Left hindlimb (tissue), 1 donor: ENCODE results near the gene FSTL3.

Source experiments
- DNase-seq: peaks from one replicate; pipeline ENCODE4 v3.0.0-alpha.2; 2018

The FSTL3 gene

GRCh38 chr19:645912-646778 lies 30.0 kb upstream of the FSTL3 start:
- DNase-seq: no peak

GRCh38 chr19:646779-647565 lies 29.2 kb upstream of the FSTL3 start:
- DNase-seq: no peak

DNA sequence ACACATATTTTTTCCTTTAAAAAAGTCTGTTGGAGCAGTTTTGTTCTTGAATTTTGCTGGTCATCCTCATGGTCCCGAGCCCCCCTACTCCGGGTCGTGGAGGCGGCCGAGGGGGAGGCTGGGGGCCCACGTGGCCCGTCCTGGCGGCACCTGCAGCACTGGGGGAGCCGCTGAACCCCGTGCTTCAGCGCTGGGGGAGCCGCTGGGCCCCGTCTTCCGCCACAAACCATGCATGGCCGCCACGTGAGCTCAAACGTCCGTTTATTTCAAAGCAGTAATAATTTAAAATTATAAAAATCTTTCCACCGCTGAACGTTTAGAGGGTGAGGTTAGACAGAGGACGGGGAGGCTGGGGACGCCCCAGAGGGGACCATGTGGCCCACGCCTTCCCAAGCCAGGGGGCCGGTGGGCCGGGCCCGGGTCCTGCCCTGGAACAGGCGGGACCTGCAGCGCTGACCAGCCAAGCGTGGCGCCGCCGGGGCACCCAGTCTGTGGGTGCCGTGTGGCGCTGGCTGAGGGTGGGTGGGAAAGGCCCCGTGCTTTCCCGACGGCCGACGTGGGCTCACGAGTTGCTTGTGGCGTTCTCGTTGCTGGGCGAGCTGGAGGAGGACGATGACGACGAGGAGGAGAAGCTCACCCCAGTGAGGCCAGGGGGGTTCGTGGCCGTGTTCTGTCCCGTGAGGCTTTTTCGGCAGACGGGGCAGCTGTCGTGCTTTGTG lies 28.5 kb upstream of the FSTL3 start:
- no peak for DNase-seq

DNA sequence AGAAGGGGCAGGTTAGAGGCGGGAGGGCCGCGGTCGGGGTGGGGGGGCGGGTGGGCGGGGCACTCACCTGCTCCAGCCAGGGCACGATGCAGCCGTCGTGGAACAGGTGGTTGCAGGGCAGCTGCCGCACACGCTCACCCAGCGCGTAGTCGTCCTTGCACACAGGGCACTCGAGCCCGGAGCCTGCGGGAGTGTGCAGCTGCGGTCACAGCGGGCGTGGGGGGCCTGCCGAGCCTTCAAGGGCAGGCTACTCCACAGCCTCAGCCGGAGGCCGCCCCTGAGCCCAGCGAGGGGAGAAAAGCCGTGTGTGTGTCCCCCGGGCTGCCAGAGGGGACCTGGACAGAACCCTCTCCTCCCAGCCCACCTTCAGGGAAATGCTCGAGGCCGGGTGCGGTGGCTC lies 27.9 kb upstream of the FSTL3 start:
- DNase-seq: no peak

DNA sequence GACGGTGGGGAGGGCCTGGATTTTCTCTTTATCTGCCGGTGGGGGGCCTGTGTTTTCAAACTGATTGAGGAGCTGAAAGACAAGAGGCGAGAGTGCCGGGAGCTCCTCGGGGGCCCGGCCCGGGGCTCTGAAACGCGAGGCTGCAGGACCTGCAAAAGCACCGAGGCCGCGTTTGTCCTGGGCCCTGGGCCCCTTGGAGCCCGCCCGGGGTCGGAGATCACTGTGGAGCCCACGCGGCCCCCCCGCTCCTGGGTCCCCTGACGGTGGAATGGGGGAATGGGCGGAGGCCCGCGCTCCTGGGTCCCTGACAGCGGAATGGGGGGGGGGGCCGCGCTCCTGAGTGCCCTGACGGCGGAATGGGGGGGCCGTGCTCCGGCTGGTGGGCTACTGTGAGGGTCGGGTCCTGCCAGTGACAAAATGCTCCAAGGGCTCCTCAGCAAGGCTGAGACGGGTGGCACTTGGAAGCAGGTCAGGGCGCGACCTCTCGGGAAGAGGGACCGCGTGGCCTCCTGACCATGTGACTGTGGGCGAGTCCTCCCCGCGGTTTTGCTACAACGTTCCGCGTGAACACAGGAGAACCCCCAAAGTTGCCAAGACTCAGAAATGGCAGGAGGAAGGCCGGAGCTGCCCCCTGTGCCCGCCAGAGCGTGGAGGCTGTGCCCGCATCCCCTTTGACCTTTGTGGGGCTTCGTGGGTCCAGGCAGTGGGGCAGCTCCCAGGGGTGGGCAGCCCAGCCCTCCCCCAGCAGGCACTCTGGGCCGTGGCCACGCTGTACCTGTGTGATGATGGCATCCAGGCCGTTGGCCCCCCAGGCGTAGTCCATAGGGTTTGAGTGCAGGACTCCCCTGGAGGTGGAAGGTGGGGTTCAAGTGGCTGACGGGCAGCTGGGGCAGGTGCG lies 27.0 kb upstream of the FSTL3 start:
- DNase-seq: no peak

- DNase-seq: no peak
Measured at GRCh38 chr19:650121-650520, 26.1 kb upstream of the FSTL3 start.

GRCh38 chr19:651114-651818 lies 24.9 kb upstream of the FSTL3 start:
- DNase-seq: no peak

DNA sequence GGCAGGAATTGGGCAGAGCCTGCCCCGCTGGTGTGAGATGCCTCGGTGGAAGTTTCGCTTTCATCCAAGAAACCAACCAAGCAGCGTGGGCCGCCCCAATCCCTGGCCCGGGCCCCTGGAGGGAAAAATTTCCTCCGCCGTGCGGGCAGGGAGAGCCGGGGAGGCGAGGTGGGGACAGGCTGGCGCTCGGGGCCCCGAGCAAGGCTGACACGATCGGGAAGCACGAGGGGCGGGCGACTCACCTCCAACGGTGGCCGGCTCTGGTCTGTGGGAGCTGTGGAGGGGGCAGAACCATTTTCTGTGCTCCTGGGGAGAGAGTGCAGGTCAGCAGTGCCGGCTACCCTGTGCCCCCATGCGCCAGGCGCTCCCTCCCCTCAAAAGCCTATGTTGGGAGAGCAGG lies 24.2 kb upstream of the FSTL3 start:
- no peak for DNase-seq

DNA sequence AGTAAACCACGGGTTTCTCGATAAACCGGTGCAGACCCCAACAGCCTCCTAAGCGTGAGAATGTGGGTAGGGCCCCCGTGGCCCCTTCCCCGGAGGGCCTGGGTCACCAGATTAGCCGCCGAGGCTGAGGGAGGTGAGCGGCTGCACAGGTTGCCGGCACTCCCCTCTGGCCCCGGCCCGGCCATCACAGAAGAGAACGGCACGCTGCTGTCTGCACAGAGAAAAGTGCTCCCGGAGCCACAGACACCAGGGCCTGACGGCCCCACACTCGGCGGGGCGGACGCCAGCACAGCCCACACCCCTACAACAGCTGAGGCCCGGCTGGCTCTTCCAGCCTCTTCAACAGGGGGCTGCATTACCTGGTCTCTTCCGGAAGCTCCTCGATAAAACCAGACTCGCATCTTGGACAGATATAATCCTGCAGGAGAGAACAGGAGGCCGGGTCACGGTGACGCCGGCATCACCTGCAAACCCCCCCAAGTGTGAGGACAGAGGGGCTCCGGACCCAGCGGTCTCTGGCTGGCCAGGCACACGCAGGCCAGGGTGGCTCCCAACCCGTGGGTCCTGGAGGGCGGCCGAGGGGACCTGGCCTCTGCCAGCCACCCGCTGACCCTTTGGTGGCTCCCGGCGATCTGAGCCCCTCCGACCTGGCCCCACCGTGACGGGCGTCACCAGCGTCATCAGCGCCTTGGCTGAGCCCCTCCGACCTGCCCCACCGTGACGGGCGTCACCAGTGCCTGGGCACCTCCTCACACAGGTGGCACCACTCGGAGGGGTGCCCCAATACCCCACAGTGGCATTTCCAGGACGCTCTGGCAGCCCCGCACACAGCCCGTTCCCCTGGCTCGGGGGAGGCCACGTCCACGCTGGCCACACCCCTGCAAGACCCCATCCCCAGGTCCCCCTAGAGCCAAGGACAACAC lies 23.5 kb upstream of the FSTL3 start:
- DNase-seq: no peak

DNA sequence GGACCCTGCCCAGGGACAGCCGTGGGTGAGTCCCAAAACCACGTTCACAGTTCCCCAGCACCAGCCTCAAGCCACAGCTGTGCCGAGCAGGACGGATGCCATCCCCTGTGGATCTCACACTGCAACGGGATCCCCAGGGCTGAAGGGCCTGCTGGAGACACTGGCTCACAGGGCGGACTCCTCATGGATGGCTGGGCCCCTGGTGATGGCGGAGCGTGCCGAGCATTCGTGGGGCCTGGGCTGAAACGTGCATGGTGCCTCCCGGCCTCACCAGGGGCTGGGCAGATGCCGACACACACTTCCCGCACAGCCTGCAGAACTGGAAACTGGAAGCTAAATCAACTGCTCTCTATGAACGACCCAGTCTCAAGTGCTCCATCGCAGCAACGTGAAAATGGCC lies 22.8 kb upstream of the FSTL3 start:
- no peak for DNase-seq

GRCh38 chr19:655691-656090 lies 20.5 kb upstream of the FSTL3 start:
- no peak for DNase-seq

DNA sequence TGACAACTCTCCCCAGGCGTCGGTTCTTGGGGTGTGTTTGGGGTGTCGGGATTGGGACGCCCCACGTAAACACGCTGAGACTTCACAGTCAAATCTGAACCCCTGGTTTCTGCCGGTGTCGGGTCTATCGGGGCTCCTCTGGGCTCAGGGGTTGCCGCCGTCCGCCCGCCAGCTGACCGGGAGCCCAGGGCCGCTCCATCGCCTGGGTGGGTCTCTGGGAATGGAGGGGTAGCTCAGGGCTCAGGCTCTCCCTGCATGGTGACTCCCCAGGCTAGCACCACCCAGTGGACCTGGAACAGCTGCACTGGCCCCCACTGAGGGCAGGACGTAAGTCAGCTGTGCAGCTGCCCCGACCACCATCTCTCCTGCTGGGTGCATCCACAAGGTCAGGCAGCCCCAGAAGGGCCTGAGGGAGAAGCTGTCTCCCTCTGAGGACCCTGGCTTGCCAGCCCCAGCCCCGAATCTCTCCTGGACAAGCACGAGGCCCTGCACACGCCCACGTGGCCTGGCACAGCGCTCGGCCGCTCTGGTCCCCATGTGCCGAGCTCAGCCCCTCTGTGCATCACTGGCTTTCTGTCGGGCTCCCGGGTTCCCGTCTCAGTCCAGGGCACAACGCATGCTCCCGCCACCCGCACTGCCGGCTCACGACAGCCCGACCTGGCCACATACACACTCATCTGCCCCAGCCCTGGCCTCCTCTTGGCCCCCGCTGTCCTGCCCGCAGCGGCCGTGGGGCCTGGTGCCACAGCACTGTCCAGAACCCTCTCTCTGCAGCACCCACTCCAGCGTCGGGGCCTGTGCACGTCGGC lies 19.2 kb upstream of the FSTL3 start:
- no peak for DNase-seq

- no peak for DNase-seq
Measured at GRCh38 chr19:657611-658010, 18.6 kb upstream of the FSTL3 start.

DNA sequence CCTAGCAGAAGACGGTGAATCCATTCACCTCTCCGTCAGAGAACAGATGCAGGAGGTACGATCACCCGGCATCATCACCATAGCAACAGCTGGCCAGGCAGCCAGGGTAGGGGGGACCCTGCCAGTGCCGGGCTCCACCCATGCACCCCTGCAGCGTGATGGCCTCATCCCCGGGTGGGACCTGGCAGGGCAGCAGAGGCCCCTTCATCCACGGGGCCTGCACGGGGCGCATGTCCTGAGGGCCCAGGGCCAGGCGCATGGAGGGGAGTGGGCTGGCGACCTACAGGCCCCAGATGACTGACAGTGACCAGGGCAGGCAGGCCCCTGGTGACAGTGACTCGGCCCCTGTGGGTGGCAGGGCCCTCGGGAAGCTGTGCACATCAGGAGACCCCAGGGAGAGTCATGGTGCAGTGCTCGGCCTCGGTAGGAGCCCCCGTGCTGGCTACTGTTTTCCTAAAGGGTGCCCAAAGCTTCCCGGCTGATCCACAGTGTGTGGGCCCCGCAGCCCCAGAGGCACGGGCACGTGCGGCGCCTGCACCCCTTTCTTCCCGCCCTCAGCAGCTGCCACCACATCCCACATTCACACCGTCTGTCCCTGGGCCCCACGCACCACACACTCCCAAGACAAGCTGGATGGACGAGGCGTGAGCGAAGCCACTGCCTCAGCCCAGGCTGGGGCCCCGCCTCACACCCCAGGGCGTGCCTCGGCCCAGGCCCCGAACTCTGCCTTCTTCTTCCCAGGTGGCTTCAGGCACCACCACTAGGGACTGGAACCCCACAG lies 17.9 kb upstream of the FSTL3 start:
- DNase-seq: no peak

- no peak for DNase-seq
Measured at GRCh38 chr19:658916-659839, 17.0 kb upstream of the FSTL3 start.

DNA sequence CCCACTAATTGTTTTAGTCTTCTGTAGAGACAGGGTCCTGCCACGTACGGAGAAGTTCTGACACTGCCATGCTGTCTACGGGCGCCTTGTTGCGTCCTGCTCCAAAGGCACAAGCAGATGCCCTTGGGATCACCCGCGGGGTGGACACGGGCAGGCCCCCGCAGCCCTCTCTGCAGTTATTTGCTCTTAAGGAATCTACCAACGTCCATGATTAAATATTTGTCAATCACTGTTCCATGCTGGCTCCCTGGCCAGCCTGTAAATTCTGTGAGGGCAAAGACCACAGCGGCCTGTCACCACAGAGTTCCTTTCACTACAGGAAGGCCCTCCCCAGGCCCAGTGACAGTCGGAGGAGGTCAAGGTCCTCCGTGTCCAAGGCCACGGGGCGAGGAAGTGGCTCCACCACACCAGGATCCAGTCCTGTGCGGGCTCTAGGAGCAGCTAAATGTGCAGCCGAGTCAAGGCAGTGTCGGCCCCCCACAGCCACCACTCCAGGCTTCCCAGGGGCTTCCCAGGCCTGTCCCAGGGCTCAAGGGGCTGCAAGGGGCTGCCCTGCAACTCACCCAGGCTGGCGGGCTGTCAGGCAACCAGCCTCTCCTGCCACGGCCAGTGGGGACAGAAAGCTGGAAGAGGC lies 15.3 kb upstream of the FSTL3 start:
- DNase-seq: no peak
